SJSA1 (cell line): ENCODE data around the gene FBXW2. TPM values are rescaled to one million over a fixed set of nuclear protein-coding genes. Genes with fewer than 3 reads are reported as not detected.
A peak's percentile ranks its signal among the peaks of the same experiment; 100 is the strongest.

Experiments
- DNase-seq, 2 experiments: peaks; one replicate each; pipeline ENCODE4 v3.0.0-alpha.2; 2015 to 2020; ENCODE audit warnings: low spot score in 2 of 2, low read depth in 1 of 2
- H3K27ac ChIP-seq: fragments of 250-450 bp; sonication (Bioruptor Pico); 2 replicates; pipeline ENCODE4 v1.5.1; 2020; ENCODE audit warnings: mild to moderate bottlenecking, moderate library complexity
- H3K27me3 ChIP-seq: fragments of 250-450 bp; sonication (Bioruptor Pico); replicated peaks from 2 replicates; pipeline ENCODE4 v1.5.1; 2020; ENCODE audit warnings: mild to moderate bottlenecking, moderate library complexity
- H3K36me3 ChIP-seq: fragments of 250-450 bp; sonication (Bioruptor Pico); 2 replicates; pipeline ENCODE4 v1.5.1; 2020; ENCODE audit warnings: mild to moderate bottlenecking
- H3K4me1 ChIP-seq: fragments of 250-450 bp; sonication (Bioruptor Pico); replicated peaks from 2 replicates; pipeline ENCODE4 v1.6.1; 2021; ENCODE audit warnings: mild to moderate bottlenecking
- H3K4me3 ChIP-seq: fragments of 250-450 bp; sonication (Bioruptor Pico); 2 replicates; pipeline ENCODE4 v1.5.1; 2020; ENCODE audit warnings: mild to moderate bottlenecking
- H3K9me3 ChIP-seq: fragments of 250-450 bp; sonication (Bioruptor Pico); replicated peaks from 2 replicates; pipeline ENCODE4 v1.5.1; 2020; ENCODE audit warnings: mild to moderate bottlenecking
- total RNA-seq: library from RNA; depleted of rRNA; stranded (reverse); fragments of >200 nt; shearing (Covaris generic); gene quantifications from 2 replicates; pipeline ENCODE4 v1.2.3, GENCODE V29; 2014; rRNA removed

Gene FBXW2
- total RNA-seq, 1 experiment from 2014 or later: 17.9 TPM

- H3K36me3 ChIP-seq: peaks cover 5% of the 10 kb centered on the region; the same call in 1 of the 2 replicates
- 0 out of 2 replicates have a peak, but pooled peaks cover 3% of the 10 kb centered on the region for H3K9me3 ChIP-seq
- peaks cover 25% of the 10 kb centered on the region for H3K4me1 ChIP-seq
- H3K4me3 ChIP-seq: peak overlapping the region; percentile 89
- H3K27me3 ChIP-seq: no peaks in the 10 kb centered on the region
- H3K27ac ChIP-seq: no peak overlapping the region
- DNase-seq: peak in 1 of 2 experiments; percentile 9
These were observed 79.7 kb downstream of the FBXW2 start for GRCh38 chr9:120713257-120714087.

GRCh38 chr9:120712539-120713031 is 80.6 kb downstream of the FBXW2 start:
- Histone ChIP-seq H3K4me3 (no peak overlapping the region; the same call in 1 of the 2 replicates), H3K9me3 (0 out of 2 replicates have a peak, but pooled peaks cover 3% of the 10 kb centered on the region), H3K4me1 (peaks cover 25% of the 10 kb centered on the region), H3K27ac (no peak overlapping the region), H3K36me3 (peaks cover 5% of the 10 kb centered on the region; the same call in 1 of the 2 replicates), H3K27me3 (no peaks in the 10 kb centered on the region)
- no peak for DNase-seq

GRCh38 chr9:120711841-120712538 is 81.2 kb downstream of the FBXW2 start:
- no peak for DNase-seq
- H3K4me3 ChIP-seq: no peak overlapping the region
- peaks cover 5% of the 10 kb centered on the region; the same call in 1 of the 2 replicates for H3K36me3 ChIP-seq
- H3K27ac ChIP-seq: no peak overlapping the region
- H3K27me3 ChIP-seq: no peaks in the 10 kb centered on the region
- 0 out of 2 replicates have a peak, but pooled peaks cover 3% of the 10 kb centered on the region for H3K9me3 ChIP-seq
- H3K4me1 ChIP-seq: peaks cover 25% of the 10 kb centered on the region

- Histone ChIP-seq H3K9me3 (0 out of 2 replicates have a peak, but pooled peaks cover 3% of the 10 kb centered on the region), H3K4me3 (no peak overlapping the region), H3K27me3 (no peaks in the 10 kb centered on the region), H3K36me3 (peaks cover 5% of the 10 kb centered on the region; the same call in 1 of the 2 replicates), H3K27ac (no peak overlapping the region), H3K4me1 (peaks cover 25% of the 10 kb centered on the region)
- no peak for DNase-seq
These were observed 81.9 kb downstream of the FBXW2 start for GRCh38 chr9:120711354-120711753.

- H3K27me3 ChIP-seq: no peaks in the 10 kb centered on the region
- 0 out of 2 replicates have a peak, but pooled peaks cover 3% of the 10 kb centered on the region for H3K9me3 ChIP-seq
- DNase-seq: peak in 1 of 2 experiments; percentile 35
- H3K4me3 ChIP-seq: no peak overlapping the region; the same call in 1 of the 2 replicates
- H3K27ac ChIP-seq: no peak overlapping the region
- peaks cover 25% of the 10 kb centered on the region for H3K4me1 ChIP-seq
- H3K36me3 ChIP-seq: peaks cover 5% of the 10 kb centered on the region; the same call in 1 of the 2 replicates
These were observed 82.9 kb downstream of the FBXW2 start for GRCh38 chr9:120710110-120710981.

- Histone ChIP-seq H3K36me3 (no peaks in the 10 kb centered on the region), H3K4me3 (no peak overlapping the region), H3K27ac (no peak overlapping the region), H3K27me3 (no peaks in the 10 kb centered on the region), H3K9me3 (no peaks in the 10 kb centered on the region), H3K4me1 (peaks cover 16% of the 10 kb centered on the region; the same call in 1 of the 2 replicates)
- no peak for DNase-seq
These were observed 84.5 kb downstream of the FBXW2 start for GRCh38 chr9:120708526-120709224.

GRCh38 chr9:120707170-120707569 is 86.0 kb downstream of the FBXW2 start:
- Histone ChIP-seq H3K9me3 (no peaks in the 10 kb centered on the region), H3K36me3 (no peaks in the 10 kb centered on the region), H3K27me3 (no peaks in the 10 kb centered on the region), H3K4me1 (0 out of 2 replicates have a peak, but pooled peaks cover 3% of the 10 kb centered on the region), H3K27ac (no peak overlapping the region), H3K4me3 (no peak overlapping the region)
- no peak for DNase-seq

Other genes starting within 250 kb of the FBXW2 start
- gene CDK5RAP2, start 213.2 kb downstream of the FBXW2 start, total RNA-seq: 32.6 and 36.5 TPM in 2 replicates
- gene MEGF9, start 78.9 kb downstream of the FBXW2 start, total RNA-seq: 5.1 TPM in 2 replicates
- gene PSMD5, start 49.5 kb upstream of the FBXW2 start, total RNA-seq: 17.1 and 30.3 TPM in 2 replicates
- 68.3 and 69.6 TPM in 2 replicates for gene PHF19, start 83.8 kb upstream of the FBXW2 start, total RNA-seq
- 0.13 and 1.7 TPM in 2 replicates for gene TRAF1, start 133.4 kb upstream of the FBXW2 start, total RNA-seq